HepG2 (cell line): ENCODE data around the gene GPR68. TPM values are rescaled to one million over a fixed set of nuclear protein-coding genes. Genes with fewer than 3 reads are reported as not detected.

Source experiments
- ATAC-seq: fragments of 200-7000 bp; cut with Tn5 transposase; 3 replicates; pipeline ENCODE4 v1.9.1; 2020; ENCODE audit warnings: mild to moderate bottlenecking, moderate library complexity
- BruUV-seq: library from RNA; stranded (reverse); fragments of 400-500 nt; replicated peaks from 2 replicates; lab custom pipeline; 2021; lab: Mats Ljungman, UMichigan
- CTCF ChIA-PET: fragments of 300-600 bp; formaldehyde crosslinking; extraction: SDS; loops from one replicate; lab custom pipeline; 2021; ENCODE audit warnings: low total read pairs, inconsistent platforms, low intra/inter-chr PET ratio; lab: Yijun Ruan, JAX
- POLR2A ChIA-PET: fragments of 350-600 bp; sonication (Branson Sonifier 250); formaldehyde crosslinking; loops from one replicate; lab custom pipeline; 2020; ENCODE audit warnings: antibody characterized with exemption, inconsistent platforms; lab: Yijun Ruan, JAX
- DNase-seq: peaks from one replicate; pipeline ENCODE4 v3.0.0-alpha.2; 2015; ENCODE audit warnings: low spot score
- FAIRE-seq: peaks from 3 replicates; lab custom pipeline; 2011; peaks lifted over from hg19 to GRCh38; lab: Jason Lieb, UNC
- H2AFZ ChIP-seq: one replicate; pipeline ENCODE4 v1.6.1; 2011; ENCODE audit warnings: low read length, inconsistent platforms
- H3K27ac ChIP-seq: fragments of 300-600 bp; 3 replicates; pipeline ENCODE4 v1.8.0; 2011; ENCODE audit warnings: mixed run types, mild to moderate bottlenecking, mixed read lengths, low read length, inconsistent platforms; ENCODE audit not compliant: insufficient read depth; ENCODE audit errors: extremely low read length
- H3K27me3 ChIP-seq, 2 experiments: fragments of 200-600 bp in 1 of 2; 2 replicates in 1 of 2; 3 replicates in 1 of 2; pipeline versions ENCODE4 v1.6.0 to v1.8.0; 2011; ENCODE audit warnings: low read length in 2 of 2, mild to moderate bottlenecking in 2 of 2, moderate library complexity in 2 of 2, inconsistent platforms in 1 of 2; ENCODE audit not compliant: insufficient read depth in 2 of 2, control insufficient read depth in 1 of 2
- H3K36me3 ChIP-seq, 2 experiments: fragments of 200-600 bp in 1 of 2; replicated peaks in 1 of 2; 2 replicates in 1 of 2; 3 replicates in 1 of 2; pipeline versions ENCODE4 v1.5.1 to v1.8.0; 2011; ENCODE audit warnings: low read length in 2 of 2, inconsistent platforms in 1 of 2; ENCODE audit not compliant: insufficient read depth in 2 of 2, control insufficient read depth in 1 of 2
- H3K4me1 ChIP-seq: 2 replicates; pipeline ENCODE4 v1.5.1; 2012; ENCODE audit warnings: low read length, inconsistent platforms; ENCODE audit not compliant: insufficient read depth
- H3K4me2 ChIP-seq: 2 replicates; pipeline ENCODE4 v1.6.0; 2011; ENCODE audit warnings: low read depth, low read length, inconsistent platforms
- H3K4me3 ChIP-seq, 3 experiments: fragments of 200-600 bp in 1 of 3; sonication (generic), shearing (Covaris generic) in 1 of 3; replicated peaks in 1 of 3; 2 replicates each; pipeline ENCODE4 v1.5.1; 2011 to 2016; ENCODE audit warnings: low read length in 3 of 3, inconsistent platforms in 2 of 3, low read depth in 2 of 3, mild to moderate bottlenecking in 2 of 3, control low read depth in 1 of 3, mixed read lengths in 1 of 3; ENCODE audit not compliant: insufficient read depth in 1 of 3
- H3K79me2 ChIP-seq: one replicate; pipeline ENCODE4 v1.6.1; 2011; ENCODE audit warnings: low read length, inconsistent platforms; ENCODE audit not compliant: insufficient read depth
- H3K9ac ChIP-seq: 2 replicates; pipeline ENCODE4 v1.6.0; 2011; ENCODE audit warnings: mild to moderate bottlenecking, low read depth, low read length, inconsistent platforms; ENCODE audit not compliant: insufficient read depth
- H3K9me3 ChIP-seq: 2 replicates; pipeline ENCODE4 v1.5.1; 2012; ENCODE audit warnings: mild to moderate bottlenecking, low read length
- H4K20me1 ChIP-seq: 2 replicates; pipeline ENCODE4 v1.6.0; 2011; ENCODE audit warnings: inconsistent platforms, mild to moderate bottlenecking, low read length, moderate library complexity; ENCODE audit not compliant: insufficient read depth
- DR1 ChIP-seq: sonication (generic); formaldehyde crosslinking; IDR thresholded peaks from 2 replicates; pipeline ENCODE4 v1.8.0; 2021; ENCODE audit warnings: mild to moderate bottlenecking, missing genetic modification reagents, inconsistent platforms
- EEA1 ChIP-seq: sonication (generic); formaldehyde crosslinking; IDR thresholded peaks from 2 replicates; pipeline ENCODE4 v1.5.1; 2020; ENCODE audit warnings: mild to moderate bottlenecking, missing genetic modification reagents, borderline replicate concordance
- FOXJ3 ChIP-seq: sonication (generic); formaldehyde crosslinking; IDR thresholded peaks from 2 replicates; pipeline ENCODE4 v1.4.0; 2020; ENCODE audit warnings: missing genetic modification reagents, mild to moderate bottlenecking, borderline replicate concordance
- KLF11 ChIP-seq: IDR thresholded peaks from 2 replicates; pipeline ENCODE4 v1.6.1; 2016; ENCODE audit warnings: missing compliant biosample characterization
- KMT2A ChIP-seq: sonication (generic); formaldehyde crosslinking; IDR thresholded peaks from 2 replicates; pipeline ENCODE4 v1.4.0; 2020; ENCODE audit warnings: missing genetic modification reagents
- NFIC ChIP-seq: IDR thresholded peaks from 2 replicates; pipeline ENCODE4 v1.6.1; 2012; ENCODE audit warnings: mild to moderate bottlenecking, low read length, inconsistent platforms
- POLR2AphosphoS2 ChIP-seq: IDR thresholded peaks from 2 replicates; pipeline ENCODE4 v1.6.1; 2011; ENCODE audit warnings: low read depth, low read length, improper control_type of control experiment
- SMARCC2 ChIP-seq: fragments of 450-650 bp; IDR thresholded peaks from 2 replicates; pipeline ENCODE4 v1.6.1; 2017; ENCODE audit warnings: antibody characterized with exemption, mild to moderate bottlenecking
- SOX13 ChIP-seq, 3 experiments: fragments of 450-650 bp in 1 of 3; sonication (generic) in 1 of 3; formaldehyde crosslinking in 1 of 3; IDR thresholded peaks in 2 of 3; conservative IDR thresholded peaks in 1 of 3; 2 replicates each; pipeline versions ENCODE4 v1.5.0 to v1.6.1; 2016 to 2020; ENCODE audit warnings: antibody characterized with exemption in 1 of 3, mild to moderate bottlenecking in 1 of 3, missing compliant biosample characterization in 1 of 3, missing genetic modification reagents in 1 of 3, moderate library complexity in 1 of 3
- ZBTB33 ChIP-seq: sonication (generic); formaldehyde crosslinking; IDR thresholded peaks from 2 replicates; pipeline ENCODE4 v1.4.0; 2020; ENCODE audit warnings: missing genetic modification reagents
- ZNF124 ChIP-seq: sonication (generic); formaldehyde crosslinking; IDR thresholded peaks from 2 replicates; pipeline ENCODE4 v1.4.0; 2020; ENCODE audit warnings: missing genetic modification reagents
- ZNF407 ChIP-seq: sonication (generic); formaldehyde crosslinking; IDR thresholded peaks from one replicate; pipeline ENCODE4 v1.5.1; 2020; ENCODE audit warnings: mild to moderate bottlenecking, missing genetic modification reagents; ENCODE audit errors: not compliant biosample characterization
- ZNF431 ChIP-seq: sonication (generic); formaldehyde crosslinking; IDR thresholded peaks from 2 replicates; pipeline ENCODE4 v1.9.0; 2022; ENCODE audit warnings: missing genetic modification reagents, low read depth, mild to moderate bottlenecking, borderline replicate concordance
- WGBS: methylation state at CpG from one replicate; pipeline ENCODE4 v1.1.6; 2017; ENCODE audit warnings: low lambda C conversion rate; 5-methylcytosine and 5-hydroxymethylcytosine counted together
- in situ Hi-C: cut with HindIII; loops from 2 replicates; pipeline ENCODE4 v1.10.0; 2017; ENCODE audit warnings: low pct_unique_long_range_greater_than_20kb; ENCODE audit not compliant: extremely low pct_ligation_motif_present
- intact Hi-C: fragments of 100-400 bp; cut with micrococcal nuclease; formaldehyde crosslinking; loops from one replicate; pipeline ENCODE4 v1.10.0; 2022; ENCODE audit not compliant: unreplicated experiment
- polyA plus RNA-seq, 8 experiments: library from polyadenylated mRNA; depleted of rRNA in 3 of 8; stranded (reverse) in 7 of 8; unstranded in 1 of 8; fragments of >200 nt; fragmentation: Illumina TruSeq in 4 of 8; extraction: Trizol in 4 of 8; gene quantifications; 2 replicates each; pipeline versions ENCODE4 v1.2.1 to v1.2.3, GENCODE V29; 2011 to 2016; ENCODE audit warnings: low read depth in 4 of 8, missing spikeins in 1 of 8, mixed read lengths in 1 of 8; ENCODE audit not compliant: insufficient read depth in 1 of 8
- total RNA-seq, 5 experiments: library from RNA; depleted of rRNA; stranded (reverse); fragments of >200 nt; fragmentation: Illumina TruSeq; extraction: Trizol; gene quantifications; 2 replicates each; pipeline ENCODE4 v1.2.3, GENCODE V29; 2016; ENCODE audit warnings: low read depth in 1 of 5
- TF ChIP-seq, protein P1 (sequence below): fragments of 450-650 bp; IDR thresholded peaks from 2 replicates; pipeline ENCODE4 v1.6.1; 2017

Gene GPR68
- total and polyA plus RNA-seq, 2 of the 13 experiments (the other 11 are each of a cell fraction or from before 2014, with no cell fraction given), result not detected

GRCh38 chr14:91238085-91238484, 6.4 kb downstream of the GPR68 start:
- Histone ChIP-seq H4K20me1 (no peaks in the 10 kb centered on the region), H3K4me2 (no peak overlapping the region), H3K27me3 (peaks cover 1 to 9% of the 10 kb centered on the region in 2 experiments; a peak in 3 of 5 replicates), H3K4me1 (peaks cover 10% of the 10 kb centered on the region), H3K79me2 (no peaks in the 10 kb centered on the region), H3K4me3 (no peak overlapping the region), H3K27ac (no peak overlapping the region), H2AFZ (no peak overlapping the region), H3K36me3 (no peaks in the 10 kb centered on the region), H3K9me3 (no peaks in the 10 kb centered on the region), H3K9ac (no peak overlapping the region)
- CTCF ChIA-PET, result no interaction called here
- no TSS peak for BruUV-seq
- FAIRE-seq (no peak), ATAC-seq (no peak), DNase-seq (no peak)
- POLR2A ChIA-PET, result no interaction called here
- intact Hi-C loops (no loop called here), in situ Hi-C loops (no loop called here)
- 6% methylated on average over 4 of the region's 4 CpGs for WGBS
- TF ChIP-seq NFIC (no peak), KLF11 (CRISPR knock-in tag) (no peak), DR1 (CRISPR knock-in tag) (no peak), ZNF407 (no peak), EEA1 (CRISPR knock-in tag) (no peak), SOX13 (IDR thresholded peaks at IDR 0.05) (no peak), SOX13 (CRISPR knock-in tag; conservative IDR thresholded peaks at IDR 0.05 in 1 of 2, IDR thresholded peaks at IDR 0.05 in 1 of 2) (no peak), ZNF431 (CRISPR knock-in tag) (no peak), SMARCC2 (no peak), POLR2AphosphoS2 (no peak), ZBTB33 (CRISPR knock-in tag) (no peak), FOXJ3 (no peak), ZNF124 (CRISPR knock-in tag) (no peak), KMT2A (CRISPR knock-in tag) (no peak)
- TF ChIP-seq, protein P1, sequence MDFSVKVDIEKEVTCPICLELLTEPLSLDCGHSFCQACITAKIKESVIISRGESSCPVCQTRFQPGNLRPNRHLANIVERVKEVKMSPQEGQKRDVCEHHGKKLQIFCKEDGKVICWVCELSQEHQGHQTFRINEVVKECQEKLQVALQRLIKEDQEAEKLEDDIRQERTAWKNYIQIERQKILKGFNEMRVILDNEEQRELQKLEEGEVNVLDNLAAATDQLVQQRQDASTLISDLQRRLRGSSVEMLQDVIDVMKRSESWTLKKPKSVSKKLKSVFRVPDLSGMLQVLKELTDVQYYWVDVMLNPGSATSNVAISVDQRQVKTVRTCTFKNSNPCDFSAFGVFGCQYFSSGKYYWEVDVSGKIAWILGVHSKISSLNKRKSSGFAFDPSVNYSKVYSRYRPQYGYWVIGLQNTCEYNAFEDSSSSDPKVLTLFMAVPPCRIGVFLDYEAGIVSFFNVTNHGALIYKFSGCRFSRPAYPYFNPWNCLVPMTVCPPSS, result no peak
